Keratinocyte (primary cell): Measurements from ENCODE around the gene SERTAD2. TPM values are rescaled to one million over a fixed set of nuclear protein-coding genes. Genes with fewer than 3 reads are reported as not detected.

Source experiments
- DNase-seq: peaks from one replicate; pipeline ENCODE4 v3.0.0-alpha.2; 2011; ENCODE audit warnings: low read depth, missing footprints, low spot score
- FAIRE-seq: peaks from 2 replicates; lab custom pipeline; 2011; peaks lifted over from hg19 to GRCh38; lab: Jason Lieb, UNC
- H2AFZ ChIP-seq: 2 replicates; pipeline ENCODE4 v1.6.0; 2012; ENCODE audit warnings: low read length, control low read depth, inconsistent platforms; ENCODE audit not compliant: control insufficient read depth
- H3K27ac ChIP-seq: 2 replicates; pipeline ENCODE4 v1.5.1; 2011; ENCODE audit warnings: low read length; ENCODE audit not compliant: control insufficient read depth, insufficient read depth
- H3K27me3 ChIP-seq: 3 replicates; pipeline ENCODE4 v1.6.0; 2011; ENCODE audit warnings: low read length; ENCODE audit not compliant: control insufficient read depth, insufficient read depth; ENCODE audit errors: extremely low read depth
- H3K36me3 ChIP-seq, 2 experiments: 2 replicates in 1 of 2; 3 replicates in 1 of 2; pipeline ENCODE4 v1.5.1; 2011; ENCODE audit warnings: low read length in 2 of 2, mild to moderate bottlenecking in 1 of 2; ENCODE audit not compliant: control insufficient read depth in 2 of 2, insufficient read depth in 2 of 2; ENCODE audit errors: extremely low read depth in 1 of 2
- H3K4me1 ChIP-seq: 3 replicates; pipeline ENCODE4 v1.5.1; 2011; ENCODE audit warnings: low read length; ENCODE audit not compliant: control insufficient read depth, insufficient read depth; ENCODE audit errors: extremely low read depth
- H3K4me2 ChIP-seq: 3 replicates; pipeline ENCODE4 v1.6.0; 2011; ENCODE audit warnings: low read depth, low read length; ENCODE audit not compliant: control insufficient read depth, insufficient read depth; ENCODE audit errors: extremely low read depth
- H3K4me3 ChIP-seq, 3 experiments: fragments of 200-600 bp in 1 of 3; sonication (generic) in 1 of 3; 2 replicates in 2 of 3; 3 replicates in 1 of 3; pipeline ENCODE4 v1.5.1; 2011 to 2016; ENCODE audit warnings: low read length in 3 of 3, mild to moderate bottlenecking in 3 of 3, control low read depth in 2 of 3, inconsistent platforms in 1 of 3, low read depth in 1 of 3, mixed read lengths in 1 of 3, mixed run types in 1 of 3, moderate library complexity in 1 of 3; ENCODE audit not compliant: control insufficient read depth in 2 of 3, insufficient read depth in 2 of 3; ENCODE audit errors: extremely low read depth in 1 of 3
- H3K79me2 ChIP-seq: 2 replicates; pipeline ENCODE4 v1.6.0; 2012; ENCODE audit warnings: low read length; ENCODE audit not compliant: control insufficient read depth, insufficient read depth
- H3K9ac ChIP-seq: 3 replicates; pipeline ENCODE4 v1.6.0; 2011; ENCODE audit warnings: low read length; ENCODE audit not compliant: control insufficient read depth, insufficient read depth; ENCODE audit errors: extremely low read depth
- H3K9me1 ChIP-seq: 3 replicates; pipeline ENCODE4 v1.6.0; 2011; ENCODE audit warnings: low read length; ENCODE audit not compliant: control insufficient read depth, insufficient read depth; ENCODE audit errors: extremely low read depth
- H3K9me3 ChIP-seq: 2 replicates; pipeline ENCODE4 v1.5.1; 2012; ENCODE audit warnings: low read depth, low read length; ENCODE audit not compliant: control insufficient read depth
- H4K20me1 ChIP-seq: 3 replicates; pipeline ENCODE4 v1.6.0; 2011; ENCODE audit warnings: low read length; ENCODE audit not compliant: control insufficient read depth, insufficient read depth; ENCODE audit errors: extremely low read depth
- CTCF ChIP-seq, 3 experiments: IDR thresholded peaks in 1 of 3; conservative IDR thresholded peaks in 1 of 3; optimal IDR thresholded peaks in 1 of 3; 2 replicates in 2 of 3; 3 replicates in 1 of 3; pipeline versions ENCODE3 to v1.5.1; 2011; ENCODE audit warnings: low read length in 3 of 3, mild to moderate bottlenecking in 3 of 3, moderate library complexity in 2 of 3, control low read depth in 1 of 3, inconsistent platforms in 1 of 3; ENCODE audit not compliant: insufficient read depth in 2 of 3; ENCODE audit errors: extremely low read depth in 1 of 3
- EZH2 ChIP-seq: IDR thresholded peaks from one replicate; pipeline ENCODE4 v1.6.1; 2012; ENCODE audit warnings: inconsistent platforms, mild to moderate bottlenecking, low read length, moderate library complexity
- dilution Hi-C: fragments of 300-500 bp; cut with MboI; formaldehyde crosslinking; loops from one replicate; pipeline ENCODE4 v1.7.0; 2020; ENCODE audit warnings: low sequenced_read_pairs; ENCODE audit not compliant: extremely low pct_ligation_motif_present
- polyA plus RNA-seq, 5 experiments: library from polyadenylated mRNA; depleted of rRNA in 3 of 5; stranded (reverse) in 3 of 5; stranded (forward) in 1 of 5; unstranded in 1 of 5; fragments of >200 nt; gene quantifications; 1 replicate in 1 of 5; 2 replicates in 3 of 5; 3 replicates in 1 of 5; pipeline versions ENCODE4 v1.2.1 to v1.2.3, GENCODE V29; 2011 to 2012; ENCODE audit warnings: missing spikeins in 2 of 5, low read depth in 1 of 5, low replicate concordance in 1 of 5

SERTAD2 gene
- polyA plus RNA-seq, 1 donor (not counting 4 experiments of a cell fraction or from before 2014, with no cell fraction given): 13.1 TPM

GRCh38 chr2:64679673-64680425 is 26.1 kb upstream of the SERTAD2 start:
- FAIRE-seq (no peak), DNase-seq (no peak)
- H3K9ac ChIP-seq: no peak overlapping the region
- H3K27me3 ChIP-seq: no peaks in the 10 kb centered on the region
- no peaks in the 10 kb centered on the region for H3K79me2 ChIP-seq
- no peaks in the 10 kb centered on the region for H3K36me3 ChIP-seq
- TF ChIP-seq CTCF (optimal IDR thresholded peaks at IDR 0.05 in 1 of 3, IDR thresholded peaks at IDR 0.05 in 1 of 3, conservative IDR thresholded peaks at IDR 0.05 in 1 of 3; ENCODE audit: extremely low read depth in 1 of 3, insufficient read depth in 2 of 3, low read length in 3 of 3): no peak
- TF ChIP-seq EZH2: no peak
- H3K27ac ChIP-seq: no peak overlapping the region
- no peaks in the 10 kb centered on the region for H4K20me1 ChIP-seq
- no peak overlapping the region for H3K4me2 ChIP-seq
- dilution Hi-C loops: no loop called here
- no peaks in the 10 kb centered on the region for H3K9me3 ChIP-seq
- no peaks in the 10 kb centered on the region for H3K4me1 ChIP-seq
- no peak overlapping the region for H3K4me3 ChIP-seq
- no peaks in the 10 kb centered on the region for H3K9me1 ChIP-seq
- H2AFZ ChIP-seq: no peak overlapping the region

GRCh38 chr2:64678771-64679590 is 25.3 kb upstream of the SERTAD2 start:
- dilution Hi-C loops: no loop called here
- no peak for DNase-seq
- Histone ChIP-seq H3K79me2 (no peaks in the 10 kb centered on the region), H3K36me3 (no peaks in the 10 kb centered on the region), H3K9me3 (no peaks in the 10 kb centered on the region), H2AFZ (no peak overlapping the region), H3K27me3 (no peaks in the 10 kb centered on the region), H3K4me2 (no peak overlapping the region), H3K9ac (no peak overlapping the region), H3K4me3 (no peak overlapping the region), H4K20me1 (no peaks in the 10 kb centered on the region), H3K27ac (no peak overlapping the region), H3K9me1 (no peaks in the 10 kb centered on the region), H3K4me1 (no peaks in the 10 kb centered on the region)
- no peak for TF ChIP-seq EZH2
- no peak for TF ChIP-seq CTCF (optimal IDR thresholded peaks at IDR 0.05 in 1 of 3, IDR thresholded peaks at IDR 0.05 in 1 of 3, conservative IDR thresholded peaks at IDR 0.05 in 1 of 3; ENCODE audit: extremely low read depth in 1 of 3, insufficient read depth in 2 of 3, low read length in 3 of 3)
- FAIRE-seq: no peak
